MCF 10A (cell line): ENCODE results near the gene PPT1. TPM values are rescaled to one million over a fixed set of nuclear protein-coding genes. Genes with fewer than 3 reads are reported as not detected.

Source experiments
- BruUV-seq: library from RNA; stranded (reverse); fragments of 400-500 nt; replicated peaks from 2 replicates; lab custom pipeline; 2021; lab: Mats Ljungman, UMichigan
- CTCF ChIA-PET: fragments of 300-600 bp; sonication (Branson Sonifier 250); formaldehyde crosslinking; extraction: SDS; loops from one replicate; lab custom pipeline; 2021; ENCODE audit warnings: antibody characterized with exemption, inconsistent platforms; lab: Yijun Ruan, JAX
- POLR2A ChIA-PET: fragments of 300-600, 350-650 bp; sonication (Branson Sonifier 250); formaldehyde crosslinking; extraction: SDS; loops from one replicate; lab custom pipeline; 2020; ENCODE audit warnings: antibody characterized with exemption, inconsistent platforms; lab: Yijun Ruan, JAX
- DNase-seq: peaks from one replicate; pipeline ENCODE4 v3.0.0-alpha.2; 2018; ENCODE audit not compliant: unreplicated experiment
- H3K27ac Mint-ChIP-seq: one replicate; pipeline ENCODE4 v1.8.0; 2022; ENCODE audit warnings: mild to moderate bottlenecking, low read depth, mixed read lengths; ENCODE audit not compliant: unreplicated experiment
- H3K27me3 Mint-ChIP-seq: one replicate; pipeline ENCODE4 v1.8.0; 2022; ENCODE audit warnings: mixed read lengths; ENCODE audit not compliant: insufficient read depth, unreplicated experiment
- H3K36me3 Mint-ChIP-seq: one replicate; pipeline ENCODE4 v1.8.0; 2022; ENCODE audit warnings: mild to moderate bottlenecking, moderate library complexity, mixed read lengths; ENCODE audit not compliant: insufficient read depth, unreplicated experiment
- H3K4me1 Mint-ChIP-seq: one replicate; pipeline ENCODE4 v1.8.0; 2022; ENCODE audit warnings: mixed read lengths; ENCODE audit not compliant: insufficient read depth, unreplicated experiment
- H3K4me3 Mint-ChIP-seq: one replicate; pipeline ENCODE4 v1.8.0; 2022; ENCODE audit warnings: mild to moderate bottlenecking, moderate library complexity, mixed read lengths; ENCODE audit not compliant: unreplicated experiment
- H3K9me3 Mint-ChIP-seq: one replicate; pipeline ENCODE4 v1.8.0; 2022; ENCODE audit warnings: mixed read lengths; ENCODE audit not compliant: unreplicated experiment
- intact Hi-C: fragments of 100-400 bp; cut with micrococcal nuclease; formaldehyde crosslinking; loops from 2 replicates; pipeline ENCODE4 v1.14.1; 2022
- total RNA-seq: library from RNA; stranded (reverse); gene quantifications from 2 replicates; pipeline ENCODE4 v1.2.3, GENCODE V29; 2022
- TF ChIP-seq, protein P1 (sequence below): fragments of 200-600 bp; IDR thresholded peaks from one replicate; pipeline ENCODE4 v1.8.0; 2022; ENCODE audit warnings: antibody characterized with exemption, mild to moderate bottlenecking; ENCODE audit not compliant: unreplicated experiment

PPT1 gene
- total RNA-seq, 1 experiment from 2014 or later = 55.4 TPM

DNA sequence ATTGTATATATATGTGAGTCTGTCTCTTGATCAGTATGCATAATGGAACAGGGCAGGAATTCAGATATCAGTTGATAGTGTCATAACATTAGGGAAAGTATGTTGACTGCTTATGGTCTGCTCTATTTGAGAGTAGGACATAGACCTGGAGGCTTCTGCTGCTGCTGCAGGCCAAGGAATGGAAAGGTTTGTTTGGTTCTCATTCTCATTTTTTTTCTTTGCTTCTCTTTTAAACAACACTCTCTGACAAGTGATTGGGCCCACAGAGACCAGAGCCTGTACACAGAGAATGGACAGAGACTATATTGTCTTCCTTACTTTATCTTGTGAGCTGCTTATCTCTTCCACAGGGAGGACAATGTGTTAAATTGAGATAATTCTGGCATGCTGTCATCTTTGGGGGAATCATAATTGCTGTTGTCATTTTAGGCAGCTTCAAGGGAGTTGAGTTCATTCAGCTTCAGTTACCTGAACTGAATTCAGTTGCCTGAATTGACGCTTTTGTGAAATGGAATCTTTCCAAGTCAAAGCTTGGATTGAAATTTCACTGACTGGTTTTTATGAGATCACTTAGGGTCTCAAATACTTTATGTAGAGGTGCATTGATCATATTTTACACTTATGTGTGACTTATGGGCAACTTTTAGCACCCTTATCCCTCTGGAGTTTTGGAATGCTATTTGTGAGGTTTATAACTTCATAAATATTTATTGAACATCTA, 39.6 kb downstream of the PPT1 start:
- intact Hi-C loops = no loop called here
- ChIA-PET POLR2A (interaction anchor here (0.6 to 2.2 kb wide), 6 partner anchors 9 to 108 kb away, joined by 3 to 8 read pairs (median 3); partner anchors contain the start of gene CAP1), CTCF (interaction anchor here (0.7 to 1.3 kb wide), 3 partner anchors 21 to 281 kb away, joined by 3 to 4 read pairs (median 3); no protein-coding TSS in a partner anchor)
- peak overlapping the region; percentile 39 for H3K27ac Mint-ChIP-seq
- no TSS peak for BruUV-seq
- H3K4me1 Mint-ChIP-seq = peaks cover 30% of the 10 kb centered on the region
- peaks cover 60% of the 10 kb centered on the region for H3K36me3 Mint-ChIP-seq
- no peaks in the 10 kb centered on the region for H3K9me3 Mint-ChIP-seq
- TF ChIP-seq, protein P1, sequence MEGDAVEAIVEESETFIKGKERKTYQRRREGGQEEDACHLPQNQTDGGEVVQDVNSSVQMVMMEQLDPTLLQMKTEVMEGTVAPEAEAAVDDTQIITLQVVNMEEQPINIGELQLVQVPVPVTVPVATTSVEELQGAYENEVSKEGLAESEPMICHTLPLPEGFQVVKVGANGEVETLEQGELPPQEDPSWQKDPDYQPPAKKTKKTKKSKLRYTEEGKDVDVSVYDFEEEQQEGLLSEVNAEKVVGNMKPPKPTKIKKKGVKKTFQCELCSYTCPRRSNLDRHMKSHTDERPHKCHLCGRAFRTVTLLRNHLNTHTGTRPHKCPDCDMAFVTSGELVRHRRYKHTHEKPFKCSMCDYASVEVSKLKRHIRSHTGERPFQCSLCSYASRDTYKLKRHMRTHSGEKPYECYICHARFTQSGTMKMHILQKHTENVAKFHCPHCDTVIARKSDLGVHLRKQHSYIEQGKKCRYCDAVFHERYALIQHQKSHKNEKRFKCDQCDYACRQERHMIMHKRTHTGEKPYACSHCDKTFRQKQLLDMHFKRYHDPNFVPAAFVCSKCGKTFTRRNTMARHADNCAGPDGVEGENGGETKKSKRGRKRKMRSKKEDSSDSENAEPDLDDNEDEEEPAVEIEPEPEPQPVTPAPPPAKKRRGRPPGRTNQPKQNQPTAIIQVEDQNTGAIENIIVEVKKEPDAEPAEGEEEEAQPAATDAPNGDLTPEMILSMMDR = no peak
- no peak overlapping the region for H3K4me3 Mint-ChIP-seq
- no peaks in the 10 kb centered on the region for H3K27me3 Mint-ChIP-seq
- no peak for DNase-seq

GRCh38 chr1:40056519-40057309, 40.3 kb downstream of the PPT1 start:
- Mint-ChIP-seq H3K27me3 (no peaks in the 10 kb centered on the region), H3K4me3 (no peak overlapping the region), H3K4me1 (peaks cover 30% of the 10 kb centered on the region), H3K9me3 (no peaks in the 10 kb centered on the region), H3K27ac (peak overlapping the region; percentile 39), H3K36me3 (peaks cover 52% of the 10 kb centered on the region)
- CTCF ChIA-PET = interaction anchor here (0.9 to 1.3 kb wide), 2 partner anchors 22 to 282 kb away, joined by 3 to 4 read pairs; no protein-coding TSS in a partner anchor
- POLR2A ChIA-PET = interaction anchor here (0.6 to 2.2 kb wide), 4 partner anchors 10 to 17 kb away, joined by 3 to 8 read pairs (median 3); partner anchors contain the start of gene CAP1
- intact Hi-C loops = no loop called here
- no peak for DNase-seq
- no TSS peak for BruUV-seq
- TF ChIP-seq, protein P1 = no peak

DNA sequence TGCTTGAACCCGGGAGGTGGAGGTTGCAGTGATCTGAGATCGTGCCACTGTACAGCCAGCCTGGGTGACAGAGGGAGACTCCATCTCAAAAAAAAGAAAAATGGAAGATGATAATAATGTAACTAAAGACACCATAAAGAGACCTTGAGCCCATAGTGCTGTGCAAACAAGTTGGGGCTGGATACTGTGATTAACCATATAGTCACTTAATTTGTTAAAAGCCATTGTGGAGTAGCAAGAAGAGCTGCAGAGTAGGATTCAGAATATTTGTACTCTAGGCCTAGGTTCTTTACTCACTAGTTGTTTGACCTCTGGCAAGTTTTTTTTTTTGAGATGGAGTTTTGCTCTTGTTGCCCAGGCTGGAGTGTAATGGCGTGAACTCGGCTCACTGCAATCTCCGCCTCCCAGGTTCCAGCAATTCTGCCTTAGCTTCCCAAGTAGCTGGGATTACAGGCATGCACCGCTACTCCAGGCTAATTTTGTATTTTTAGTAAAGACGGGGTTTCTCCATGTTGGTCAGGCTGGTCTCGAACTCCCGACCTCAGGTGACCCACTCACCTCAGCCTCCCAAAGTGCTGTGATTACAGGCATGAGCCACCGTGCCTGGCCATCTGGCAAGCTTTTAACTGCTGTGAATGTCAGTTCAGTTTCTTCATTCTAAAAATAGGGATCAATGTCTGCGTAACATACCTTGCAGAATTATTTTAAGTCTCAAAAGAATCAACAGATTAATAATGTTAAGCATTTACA, 43.7 kb downstream of the PPT1 start:
- no TSS peak for BruUV-seq
- CTCF ChIA-PET = interaction anchor here (0.6 to 1.0 kb wide), 2 partner anchors 39 to 285 kb away, joined by 3 read pairs; no protein-coding TSS in a partner anchor
- Mint-ChIP-seq H3K27me3 (no peaks in the 10 kb centered on the region), H3K4me3 (no peak overlapping the region), H3K27ac (no peak overlapping the region), H3K9me3 (no peaks in the 10 kb centered on the region), H3K36me3 (peaks cover 36% of the 10 kb centered on the region), H3K4me1 (peaks cover 36% of the 10 kb centered on the region)
- POLR2A ChIA-PET = no interaction called here
- TF ChIP-seq, protein P1 = no peak
- no peak for DNase-seq
- intact Hi-C loops = no loop called here
